AG04449 (cell line): ENCODE measurements around the gene PPP2R5A.

Source experiments
- CTCF ChIA-PET: fragments of 350-600 bp; formaldehyde crosslinking; extraction: SDS; loops from one replicate; lab custom pipeline; 2021; ENCODE audit warnings: antibody characterized with exemption; lab: Yijun Ruan, JAX
- POLR2A ChIA-PET: fragments of 400-600, 350-600 bp; formaldehyde crosslinking; extraction: SDS; loops from one replicate; lab custom pipeline; 2020; ENCODE audit warnings: antibody characterized with exemption, inconsistent platforms; lab: Yijun Ruan, JAX
- DNase-seq: peaks from one replicate; pipeline ENCODE4 v3.0.0-alpha.2; 2010; ENCODE audit warnings: low read depth, low spot score
- H3K4me3 ChIP-seq: 2 replicates; pipeline ENCODE4 v1.5.1; 2011; ENCODE audit warnings: low read depth, mild to moderate bottlenecking, control low read depth, low read length
- CTCF ChIP-seq: IDR thresholded peaks from one replicate; pipeline ENCODE4 v1.5.1; 2011; ENCODE audit warnings: mild to moderate bottlenecking, moderate library complexity, low read length, control low read depth, inconsistent platforms; ENCODE audit not compliant: insufficient read depth; ENCODE audit errors: missing control alignments

Gene PPP2R5A

GRCh38 chr1:212241501-212241900 is 43.7 kb upstream of the PPP2R5A start:
- H3K4me3 ChIP-seq = no peak overlapping the region
- TF ChIP-seq CTCF = no peak
- ChIA-PET CTCF (interaction anchor here (2.3 kb wide), 1 partner anchor 171 kb away, joined by 8 read pairs; no protein-coding TSS in a partner anchor), POLR2A (no interaction called here)
- no peak for DNase-seq

DNA sequence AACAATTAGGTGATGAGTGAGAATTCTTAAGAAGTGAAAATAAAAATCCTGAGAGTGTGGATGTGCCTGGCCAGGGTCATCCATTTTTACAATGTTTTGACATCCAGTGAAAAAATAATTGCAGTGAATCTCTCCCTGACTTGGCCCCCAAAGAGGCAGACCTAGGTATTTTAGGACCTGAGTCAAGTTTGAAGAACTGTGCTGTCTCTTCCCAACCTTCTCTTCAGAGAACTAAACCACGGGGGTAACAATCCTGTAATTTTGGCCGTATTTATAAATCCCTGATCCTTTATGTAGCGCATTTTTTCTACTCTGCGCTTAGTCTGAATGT is 43.3 kb upstream of the PPP2R5A start:
- no peak for TF ChIP-seq CTCF
- ChIA-PET POLR2A (no interaction called here), CTCF (interaction anchor here (2.3 kb wide), 1 partner anchor 172 kb away, joined by 8 read pairs; no protein-coding TSS in a partner anchor)
- no peak overlapping the region for H3K4me3 ChIP-seq
- no peak for DNase-seq

DNA sequence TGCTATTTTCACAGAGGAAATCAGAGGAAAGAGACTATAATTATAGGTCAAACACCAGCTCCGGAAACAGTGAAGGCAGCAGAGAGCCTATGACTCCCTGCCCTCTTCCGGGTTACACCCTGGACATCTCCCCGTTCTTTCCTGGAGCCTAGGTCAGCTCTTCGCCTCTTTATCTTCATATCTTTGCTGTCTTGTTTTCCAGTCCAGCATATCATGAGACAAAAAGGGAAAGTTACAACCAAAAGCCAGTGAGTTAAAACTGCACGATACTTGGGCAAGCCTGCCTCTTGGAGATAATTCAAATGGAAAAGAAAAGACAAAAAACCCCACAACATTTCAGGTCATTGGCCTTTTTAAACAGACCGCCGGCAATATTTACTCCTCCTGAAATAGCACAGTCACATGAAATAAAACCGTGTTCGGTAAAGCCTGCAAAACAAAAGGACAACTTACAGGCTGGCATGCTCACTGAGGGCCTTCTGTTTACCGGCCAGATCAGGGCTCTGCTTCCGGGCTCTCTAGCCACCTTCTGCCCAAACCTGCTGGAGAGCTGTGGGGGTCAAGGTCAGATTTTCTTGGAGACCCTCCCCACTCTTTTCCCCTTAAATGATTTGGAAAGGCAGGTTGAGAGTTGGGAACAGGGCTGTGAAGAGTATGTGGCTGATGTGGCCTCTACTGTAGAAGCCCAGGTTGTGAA is 42.8 kb upstream of the PPP2R5A start:
- ChIA-PET POLR2A (no interaction called here), CTCF (interaction anchor here (2.3 kb wide), 1 partner anchor 172 kb away, joined by 8 read pairs; no protein-coding TSS in a partner anchor)
- TF ChIP-seq CTCF = no peak
- no peak overlapping the region for H3K4me3 ChIP-seq
- DNase-seq = no peak

DNA sequence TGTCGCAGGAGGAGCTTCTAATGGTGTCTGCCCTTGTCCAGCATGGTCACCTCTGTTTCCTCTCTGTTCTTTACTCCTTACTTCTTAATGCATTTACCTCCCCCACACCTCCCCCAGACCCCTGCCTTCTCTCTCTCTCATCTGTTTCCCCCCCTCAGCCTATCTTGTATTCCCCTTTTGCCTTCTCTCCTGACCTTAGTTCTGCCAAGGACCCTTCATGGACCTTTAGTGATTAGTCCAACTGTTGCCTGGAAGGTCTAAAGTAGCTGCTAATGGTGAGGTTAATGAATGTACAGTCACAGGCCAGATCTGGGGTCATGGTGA is 42.3 kb upstream of the PPP2R5A start:
- CTCF ChIA-PET = no interaction called here
- POLR2A ChIA-PET = no interaction called here
- no peak for DNase-seq
- H3K4me3 ChIP-seq = no peak overlapping the region
- TF ChIP-seq CTCF = no peak

GRCh38 chr1:212244441-212244840 is 40.8 kb upstream of the PPP2R5A start:
- ChIA-PET POLR2A (no interaction called here), CTCF (interaction anchor here (1.2 kb wide), 1 partner anchor 25 kb away, joined by 3 read pairs; no protein-coding TSS in a partner anchor)
- H3K4me3 ChIP-seq = no peak overlapping the region
- no peak for TF ChIP-seq CTCF
- no peak for DNase-seq

GRCh38 chr1:212247179-212247721 is 38.0 kb upstream of the PPP2R5A start:
- TF ChIP-seq CTCF = no peak

More at GRCh38 chr1:212247179-212247721, 38.0 kb upstream of the PPP2R5A start:
- peak; percentile 42 for DNase-seq
- ChIA-PET POLR2A (no interaction called here), CTCF (interaction anchor here (1.0 to 1.8 kb wide), 2 partner anchors 13 to 176 kb away, joined by 3 to 5 read pairs; no protein-coding TSS in a partner anchor)
- no peak overlapping the region for H3K4me3 ChIP-seq
